Thoracic aorta (tissue), 2 donors: ENCODE measurements around the gene C19orf85. TPM values are rescaled to one million over a fixed set of nuclear protein-coding genes. Genes with fewer than 3 reads are reported as not detected.
A peak's percentile ranks its signal among the peaks of the same experiment; 100 is the strongest.

Source experiments
- ATAC-seq: fragments of 150-250 bp; one replicate; pipeline ENCODE4 v1.8.0; 2017; ENCODE audit warnings: low read depth; ENCODE audit not compliant: insufficient number of reproducible peaks, low FRiP score
- DNase-seq: peaks from one replicate; pipeline ENCODE4 v3.0.0-alpha.2; 2020; ENCODE audit warnings: low spot score
- H3K27ac ChIP-seq, 2 donors: fragments of 200-600 bp; sonication (generic); 1 replicate in 1 of 2; 2 replicates in 1 of 2; pipeline ENCODE4 v1.5.1; 2016; ENCODE audit warnings: mild to moderate bottlenecking in 2 of 2, moderate library complexity in 2 of 2
- H3K27me3 ChIP-seq: fragments of 200-600 bp; sonication (generic); replicated peaks from 2 replicates; pipeline ENCODE4 v1.6.0; 2016; ENCODE audit warnings: mild to moderate bottlenecking; ENCODE audit not compliant: insufficient read depth
- H3K36me3 ChIP-seq: fragments of 200-600 bp; sonication (generic); one replicate; pipeline ENCODE4 v1.5.1; 2016
- H3K4me1 ChIP-seq, 2 donors: fragments of 200-600 bp; sonication (generic); 1 replicate in 1 of 2; 2 replicates in 1 of 2; pipeline versions ENCODE4 v1.5.1 to v1.6.0; 2016; ENCODE audit warnings: low read depth in 2 of 2, mild to moderate bottlenecking in 1 of 2; ENCODE audit not compliant: control insufficient read depth in 1 of 2
- H3K4me3 ChIP-seq: fragments of 200-600 bp; sonication (generic); 2 replicates; pipeline ENCODE4 v1.5.1; 2016; ENCODE audit warnings: mild to moderate bottlenecking
- H3K9me3 ChIP-seq: fragments of 200-600 bp; sonication (generic); 2 replicates; pipeline ENCODE4 v1.5.1; 2016
- CTCF ChIP-seq: fragments of 200-600 bp; sonication (generic); IDR thresholded peaks from one replicate; pipeline ENCODE4 v1.5.1; 2019; ENCODE audit warnings: antibody characterized with exemption
- total RNA-seq, 2 donors: library from RNA; depleted of rRNA; stranded (reverse); fragments of >200 nt; gene quantifications; one replicate each; pipeline versions ENCODE4 v1.1.0 to v1.2.3, GENCODE V29; 2016

The C19orf85 gene
- total RNA-seq, 2 donors from 2014 or later, result not detected

DNA sequence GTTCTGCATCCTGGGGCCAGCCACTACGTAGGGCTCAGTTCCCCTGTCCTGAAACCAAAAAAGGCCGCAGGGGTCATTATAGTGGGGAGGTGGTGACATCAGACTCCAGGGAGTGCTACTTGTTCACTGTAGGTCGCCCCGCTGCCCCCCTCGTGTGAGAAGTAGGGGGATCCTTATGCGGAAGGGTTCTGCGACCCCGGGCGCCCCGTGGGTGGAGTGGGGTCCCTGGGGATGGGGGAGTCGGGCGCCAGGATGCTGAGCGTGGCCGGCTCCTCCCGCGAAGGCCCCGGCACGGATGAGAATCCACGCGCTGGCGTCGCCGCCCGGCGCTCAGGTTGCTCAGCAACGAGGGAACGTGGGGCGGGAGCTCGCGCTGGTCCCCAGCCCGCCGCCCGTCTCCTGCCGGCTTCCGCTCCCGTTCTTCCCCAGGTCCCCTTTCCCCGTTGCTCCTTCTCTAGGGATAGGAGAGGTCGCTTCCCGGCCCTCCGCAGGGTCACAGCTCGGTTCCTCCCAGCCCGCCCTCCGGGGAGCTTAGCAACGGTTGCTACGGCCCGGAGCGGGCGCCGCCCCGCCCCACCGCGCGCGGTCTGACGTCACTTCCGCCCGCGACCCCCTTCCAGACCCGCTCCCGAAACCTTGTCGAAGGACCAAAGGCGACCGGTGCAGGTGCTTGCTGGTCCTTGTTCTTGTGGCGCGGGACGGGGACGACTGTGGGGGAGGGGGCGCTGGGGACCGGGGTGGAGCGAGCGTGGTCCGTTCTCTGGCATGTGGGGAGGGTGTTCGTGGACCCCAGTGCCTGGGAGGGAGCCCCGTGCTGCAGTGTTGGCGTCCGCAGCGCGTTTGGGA, 20.3 kb upstream of the C19orf85 start, which contains the start of gene NAT14:
Gene NAT14 (plus strand): TSS at position 596 of the 846 bp plus-strand sequence. CDS start 521 bp downstream, outside the sequence.
- TF ChIP-seq CTCF, result no peak
- no peaks in the 10 kb centered on the region for H3K9me3 ChIP-seq
- no peak for ATAC-seq
- H3K36me3 ChIP-seq, result peaks cover 10% of the 10 kb centered on the region
- no peak for DNase-seq
- peaks cover 31 to 42% of the 10 kb centered on the region in 2 donors for H3K4me1 ChIP-seq
- H3K4me3 ChIP-seq, result peak within 1 kb of the TSS; percentile 91
- H3K27me3 ChIP-seq, result no peaks in the 10 kb centered on the region
- peak within 1 kb of the TSS; percentile 58 to 90 for H3K27ac ChIP-seq

DNA sequence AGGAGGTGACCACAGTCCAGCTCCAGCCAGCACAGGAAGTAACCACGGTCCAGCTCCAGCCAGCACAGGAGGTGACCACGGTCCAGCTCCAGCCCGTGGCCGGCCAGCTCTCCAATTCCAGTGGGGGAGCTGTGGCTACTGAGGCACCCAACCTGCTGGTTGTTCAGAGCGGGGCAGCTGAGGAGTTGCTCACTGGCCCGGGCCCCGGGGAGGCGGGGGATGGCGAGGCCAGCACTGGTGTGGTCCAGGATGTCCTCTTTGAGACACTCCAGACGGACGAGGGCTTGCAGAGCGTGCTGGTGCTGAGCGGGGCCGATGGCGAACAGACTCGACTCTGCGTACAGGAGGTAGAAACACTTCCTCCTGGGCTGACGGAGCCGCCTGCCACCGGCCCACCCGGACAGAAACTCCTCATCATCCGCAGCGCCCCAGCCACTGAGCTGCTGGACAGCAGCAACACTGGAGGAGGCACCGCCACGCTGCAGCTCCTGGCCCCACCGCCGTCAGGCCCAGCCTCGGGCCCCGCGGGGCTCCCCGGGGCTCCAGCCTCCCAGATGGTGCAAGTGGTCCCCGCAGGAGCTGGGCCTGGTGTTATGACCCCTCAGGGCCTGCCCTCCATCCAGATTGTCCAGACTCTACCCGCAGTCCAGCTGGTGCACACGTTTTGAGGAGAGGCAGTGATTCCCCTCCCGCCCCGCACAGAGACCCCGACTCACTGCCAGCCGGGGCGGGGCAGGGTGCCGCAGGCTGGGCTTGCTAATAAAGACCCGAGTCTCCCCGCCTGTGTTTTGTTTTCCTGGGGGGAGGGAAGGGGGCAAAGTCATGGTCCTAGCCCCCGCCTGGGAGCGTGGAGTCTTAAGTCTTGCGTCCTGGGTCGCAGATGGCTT, 19.4 kb upstream of the C19orf85 start:
- H3K4me3 ChIP-seq, result peak overlapping the region; percentile 91
- ATAC-seq (no peak), DNase-seq (no peak)
- TF ChIP-seq CTCF, result no peak
- H3K27me3 ChIP-seq, result no peaks in the 10 kb centered on the region
- H3K4me1 ChIP-seq, result peaks cover 31 to 42% of the 10 kb centered on the region in 2 donors
- peaks cover 10% of the 10 kb centered on the region for H3K36me3 ChIP-seq
- H3K27ac ChIP-seq, result peak overlapping the region in 1 of 2 donors; percentile 90
- H3K9me3 ChIP-seq, result no peaks in the 10 kb centered on the region

GRCh38 chr19:55482967-55483705, 18.6 kb upstream of the C19orf85 start:
- H3K4me1 ChIP-seq, result peaks cover 29 to 38% of the 10 kb centered on the region in 2 donors
- TF ChIP-seq CTCF, result no peak
- H3K9me3 ChIP-seq, result no peaks in the 10 kb centered on the region
- no peaks in the 10 kb centered on the region for H3K27me3 ChIP-seq
- H3K36me3 ChIP-seq, result peaks cover 10% of the 10 kb centered on the region
- H3K4me3 ChIP-seq, result no peak overlapping the region
- no peak for DNase-seq
- H3K27ac ChIP-seq, result no peak overlapping the region
- no peak for ATAC-seq

DNA sequence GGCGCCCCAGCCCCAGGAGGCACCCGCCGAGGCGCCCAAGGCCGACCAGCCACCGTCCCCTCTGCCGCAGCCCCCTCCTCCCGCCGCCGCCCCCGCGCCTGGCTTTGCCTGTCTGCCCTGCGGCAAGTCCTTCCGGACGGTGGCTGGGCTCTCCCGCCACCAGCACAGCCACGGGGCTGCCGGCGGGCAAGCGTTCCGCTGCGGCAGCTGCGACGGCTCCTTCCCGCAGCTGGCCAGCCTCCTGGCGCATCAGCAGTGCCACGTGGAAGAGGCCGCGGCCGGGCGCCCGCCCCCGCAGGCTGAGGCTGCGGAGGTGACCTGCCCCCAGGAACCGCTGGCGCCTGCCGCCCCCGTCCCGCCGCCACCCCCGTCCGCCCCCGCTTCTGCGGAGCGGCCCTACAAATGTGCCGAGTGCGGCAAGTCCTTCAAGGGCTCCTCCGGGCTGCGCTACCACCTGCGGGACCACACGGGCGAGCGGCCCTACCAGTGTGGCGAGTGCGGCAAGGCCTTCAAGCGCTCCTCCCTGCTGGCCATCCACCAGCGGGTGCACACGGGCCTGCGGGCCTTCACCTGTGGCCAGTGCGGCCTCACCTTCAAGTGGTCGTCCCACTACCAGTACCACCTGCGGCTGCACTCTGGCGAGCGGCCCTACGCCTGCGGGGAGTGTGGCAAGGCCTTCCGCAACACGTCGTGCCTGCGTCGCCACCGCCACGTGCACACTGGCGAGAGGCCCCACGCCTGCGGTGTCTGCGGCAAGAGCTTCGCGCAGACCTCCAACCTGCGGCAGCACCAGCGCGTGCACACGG, 17.8 kb upstream of the C19orf85 start:
- H3K4me1 ChIP-seq, result peaks cover 31 to 39% of the 10 kb centered on the region in 2 donors
- TF ChIP-seq CTCF, result no peak
- no peaks in the 10 kb centered on the region for H3K27me3 ChIP-seq
- no peak overlapping the region for H3K27ac ChIP-seq
- peaks cover 10% of the 10 kb centered on the region for H3K36me3 ChIP-seq
- no peaks in the 10 kb centered on the region for H3K9me3 ChIP-seq
- DNase-seq, result no peak
- ATAC-seq, result no peak
- no peak overlapping the region for H3K4me3 ChIP-seq
